Endothelial cell of umbilical vein (primary cell): ENCODE data around the gene TOR1B. TPM values are rescaled to one million over a fixed set of nuclear protein-coding genes. Genes with fewer than 3 reads are reported as not detected.

Experiments used
- BruUV-seq: library from RNA; stranded (reverse); fragments of 400-500 nt; replicated peaks from 2 replicates; lab custom pipeline; 2021; lab: Mats Ljungman, UMichigan
- CTCF ChIA-PET: fragments of 300-600, 350-600 bp; sonication (Branson Sonifier 250); formaldehyde crosslinking; loops from one replicate; lab custom pipeline; 2021; ENCODE audit warnings: antibody characterized with exemption, inconsistent platforms; lab: Charles Lee
- POLR2A ChIA-PET: fragments of 300-600, 350-600 bp; sonication (Branson Sonifier 250); formaldehyde crosslinking; loops from one replicate; lab custom pipeline; 2021; ENCODE audit warnings: antibody characterized with exemption, inconsistent platforms; lab: Charles Lee
- DNase-seq: peaks from one replicate; pipeline ENCODE4 v3.0.0-alpha.2; 2011; ENCODE audit warnings: low read depth, low spot score
- FAIRE-seq: peaks from 2 replicates; lab custom pipeline; 2011; peaks lifted over from hg19 to GRCh38; lab: Jason Lieb, UNC
- H2AFZ ChIP-seq: 2 replicates; pipeline ENCODE4 v1.6.0; 2012; ENCODE audit warnings: low read depth, low read length, control low read depth, inconsistent platforms
- H3K27ac ChIP-seq: 2 replicates; pipeline ENCODE4 v1.5.1; 2011; ENCODE audit warnings: low read depth, mild to moderate bottlenecking, control low read depth, low read length, moderate library complexity; ENCODE audit not compliant: insufficient read depth
- H3K27me3 ChIP-seq, 2 experiments: 2 replicates each; pipeline versions ENCODE4 v1.6.0 to v1.6.1; 2011; ENCODE audit warnings: low read length in 2 of 2, mixed read lengths in 1 of 2; ENCODE audit not compliant: control insufficient read depth in 2 of 2, insufficient read depth in 2 of 2
- H3K36me3 ChIP-seq, 2 experiments: 2 replicates in 1 of 2; 3 replicates in 1 of 2; pipeline ENCODE4 v1.5.1; 2011; ENCODE audit warnings: low read length in 2 of 2, mild to moderate bottlenecking in 1 of 2, moderate library complexity in 1 of 2; ENCODE audit not compliant: control insufficient read depth in 2 of 2, insufficient read depth in 2 of 2; ENCODE audit errors: extremely low read depth in 1 of 2
- H3K4me1 ChIP-seq: 3 replicates; pipeline ENCODE4 v1.5.1; 2011; ENCODE audit warnings: mild to moderate bottlenecking, low read length; ENCODE audit not compliant: control insufficient read depth, insufficient read depth; ENCODE audit errors: extremely low read depth
- H3K4me2 ChIP-seq: 2 replicates; pipeline ENCODE4 v1.6.1; 2011; ENCODE audit warnings: low read length, control low read depth, mixed read lengths; ENCODE audit not compliant: insufficient read depth
- H3K4me3 ChIP-seq, 3 experiments: fragments of 200-600 bp in 1 of 3; sonication (generic), shearing (Covaris generic) in 1 of 3; replicated peaks in 1 of 3; 2 replicates each; pipeline ENCODE4 v1.5.1; 2011 to 2016; ENCODE audit warnings: control low read depth in 3 of 3, low read length in 3 of 3, mild to moderate bottlenecking in 2 of 3, inconsistent platforms in 1 of 3, low read depth in 1 of 3, moderate library complexity in 1 of 3; ENCODE audit not compliant: insufficient read depth in 1 of 3
- H3K79me2 ChIP-seq: 2 replicates; pipeline ENCODE4 v1.6.0; 2012; ENCODE audit warnings: low read length, inconsistent platforms; ENCODE audit not compliant: control insufficient read depth, insufficient read depth
- H3K9ac ChIP-seq: replicated peaks from 2 replicates; pipeline ENCODE3; 2011; ENCODE audit warnings: low read length, control low read depth; ENCODE audit not compliant: insufficient read depth; ENCODE audit errors: extremely low read depth
- H3K9me1 ChIP-seq: replicated peaks from 3 replicates; pipeline ENCODE4 v1.6.0; 2011; ENCODE audit warnings: mild to moderate bottlenecking, low read length; ENCODE audit not compliant: control insufficient read depth, insufficient read depth; ENCODE audit errors: extremely low read depth
- H3K9me3 ChIP-seq: replicated peaks from 2 replicates; pipeline ENCODE4 v1.5.1; 2012; ENCODE audit warnings: low read length, inconsistent platforms; ENCODE audit not compliant: control insufficient read depth, insufficient read depth
- H4K20me1 ChIP-seq: replicated peaks from 2 replicates; pipeline ENCODE3; 2011; ENCODE audit warnings: mild to moderate bottlenecking, low read length; ENCODE audit not compliant: control insufficient read depth, insufficient read depth; ENCODE audit errors: extremely low read depth
- CTCF ChIP-seq, 2 donors: IDR thresholded peaks; 1 replicate in 1 of 2; 2 replicates in 1 of 2; pipeline ENCODE4 v1.5.1; 2011; ENCODE audit warnings: low read length in 2 of 2, mild to moderate bottlenecking in 2 of 2, moderate library complexity in 2 of 2, control low read depth in 1 of 2, inconsistent platforms in 1 of 2, low read depth in 1 of 2; ENCODE audit not compliant: insufficient read depth in 1 of 2; ENCODE audit errors: extremely low read depth in 1 of 2
- EZH2 ChIP-seq: IDR thresholded peaks from 2 replicates; pipeline ENCODE4 v1.6.1; 2012; ENCODE audit warnings: borderline replicate concordance, low read depth, mild to moderate bottlenecking, moderate library complexity, low read length, inconsistent platforms; ENCODE audit not compliant: severe bottlenecking
- FOS ChIP-seq: IDR thresholded peaks from 2 replicates; pipeline ENCODE4 v1.6.1; 2011; ENCODE audit warnings: mild to moderate bottlenecking, low read length, moderate library complexity, borderline replicate concordance; ENCODE audit not compliant: insufficient read depth
- GATA2 ChIP-seq: IDR thresholded peaks from 2 replicates; pipeline ENCODE4 v1.7.0; 2011; ENCODE audit warnings: low read depth, mild to moderate bottlenecking, moderate library complexity, mixed read lengths, low read length; ENCODE audit not compliant: insufficient read length, insufficient read depth
- JUN ChIP-seq: IDR thresholded peaks from 2 replicates; pipeline ENCODE4 v1.6.1; 2011; ENCODE audit warnings: borderline replicate concordance, low read depth; ENCODE audit not compliant: insufficient read length, insufficient read depth
- MYC ChIP-seq: IDR thresholded peaks from one replicate; pipeline ENCODE4 v1.6.1; 2011; ENCODE audit warnings: mild to moderate bottlenecking, low read depth, low read length
- POLR2A ChIP-seq: IDR thresholded peaks from 2 replicates; pipeline ENCODE4 v1.6.1; 2012; ENCODE audit warnings: low read depth, mild to moderate bottlenecking, control low read depth, low read length
- POLR2AphosphoS5 ChIP-seq: IDR thresholded peaks from 2 replicates; pipeline ENCODE4 v1.6.1; 2012; ENCODE audit warnings: low read depth, mild to moderate bottlenecking, control low read depth, low read length, moderate library complexity; ENCODE audit not compliant: insufficient read depth
- dilution Hi-C: fragments of 300-500 bp; cut with MboI; formaldehyde crosslinking; loops from one replicate; pipeline ENCODE4 v1.15.0; 2019; ENCODE audit warnings: low sequenced_read_pairs; ENCODE audit not compliant: extremely low pct_ligation_motif_present
- intact Hi-C: fragments of 100-400 bp; cut with micrococcal nuclease; formaldehyde crosslinking; loops from one replicate; pipeline ENCODE4 v1.10.0; 2022
- polyA plus RNA-seq, 4 experiments: library from polyadenylated mRNA; depleted of rRNA in 3 of 4; stranded (reverse) in 3 of 4; unstranded in 1 of 4; fragments of >200 nt; gene quantifications; 2 replicates each; pipeline versions ENCODE4 v1.2.1 to v1.2.3, GENCODE V29; 2011 to 2012; ENCODE audit warnings: missing spikeins in 1 of 4
- total RNA-seq: library from RNA; stranded (reverse); gene quantifications from 2 replicates; pipeline ENCODE4 v1.2.3, GENCODE V29; 2021
- TF ChIP-seq, protein P1 (sequence below): IDR thresholded peaks from 2 replicates; pipeline ENCODE4 v1.6.1; 2011; ENCODE audit not compliant: insufficient read depth, insufficient read length

The TOR1B gene
- total and polyA plus RNA-seq, 2 donors (not counting 3 experiments of a cell fraction or from before 2014, with no cell fraction given): 27.0 to 29.5 TPM

- dilution Hi-C loops: no loop called here
- no peak for FAIRE-seq
These were observed 50.6 kb downstream of the TOR1B start for GRCh38 chr9:129853614-129854013.

More at GRCh38 chr9:129853614-129854013, 50.6 kb downstream of the TOR1B start:
- no peak overlapping the region for H3K9ac ChIP-seq
- peaks cover 2% of the 10 kb centered on the region for H3K4me1 ChIP-seq
- TF ChIP-seq FOS: no peak
- no peak for TF ChIP-seq GATA2
- no peak for TF ChIP-seq MYC
- no peak for TF ChIP-seq EZH2
- no peak for TF ChIP-seq CTCF (IDR thresholded peaks at IDR 0.05; ENCODE audit: extremely low read depth in 1 of 2, insufficient read depth in 1 of 2, low read depth in 1 of 2, low read length in 2 of 2)
- no peak for TF ChIP-seq JUN
- TF ChIP-seq, protein P1, sequence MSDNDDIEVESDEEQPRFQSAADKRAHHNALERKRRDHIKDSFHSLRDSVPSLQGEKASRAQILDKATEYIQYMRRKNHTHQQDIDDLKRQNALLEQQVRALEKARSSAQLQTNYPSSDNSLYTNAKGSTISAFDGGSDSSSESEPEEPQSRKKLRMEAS: no peak
- TF ChIP-seq POLR2AphosphoS5: no peak
- TF ChIP-seq POLR2A: no peak
- H3K36me3 ChIP-seq: peaks cover 2 to 38% of the 10 kb centered on the region in 2 experiments
- CTCF ChIA-PET: no interaction called here
- no peaks in the 10 kb centered on the region for H3K9me1 ChIP-seq
- no peaks in the 10 kb centered on the region for H3K27me3 ChIP-seq
- H3K27ac ChIP-seq: no peak overlapping the region
- H3K4me2 ChIP-seq: no peak overlapping the region
- H4K20me1 ChIP-seq: no peaks in the 10 kb centered on the region
- no peak overlapping the region for H2AFZ ChIP-seq
- no peaks in the 10 kb centered on the region for H3K79me2 ChIP-seq
- DNase-seq: no peak
- POLR2A ChIA-PET: no interaction called here
- no peak overlapping the region for H3K4me3 ChIP-seq
- H3K9me3 ChIP-seq: no peaks in the 10 kb centered on the region
- intact Hi-C loops: no loop called here
- BruUV-seq: no TSS peak
